GM12874 (cell line): Measurements from ENCODE around the gene UPF3B.

ENCODE experiments used
- CTCF ChIP-seq: IDR thresholded peaks from 2 replicates; pipeline ENCODE4 v1.5.1; 2011; ENCODE audit warnings: low read depth, mild to moderate bottlenecking, control low read depth, low read length, moderate library complexity; ENCODE audit not compliant: insufficient read depth

UPF3B gene

GRCh38 chrX:119801253-119802221, 51.2 kb downstream of the UPF3B start:
- no peak for TF ChIP-seq CTCF

GRCh38 chrX:119791437-119792231, 61.1 kb downstream of the UPF3B start, which contains the start of gene RPL39:
Gene RPL39, minus strand, starts transcription at chrX:119791630. Its CDS starts 54 bp downstream, at chrX:119791576.
- TF ChIP-seq CTCF: no peak

GRCh38 chrX:119790977-119791436, 61.8 kb downstream of the UPF3B start:
- 0 out of 2 replicates have a peak, but pooled peaks have one; percentile 15 for TF ChIP-seq CTCF

- TF ChIP-seq CTCF: peak; percentile 70
Observed at GRCh38 chrX:119784747-119785446, 67.9 kb downstream of the UPF3B start.
